HFF-Myc (cell line): ENCODE data around the gene GUSB.
"Not testable (repeated sequence)": the region's sequence is repeated elsewhere in the genome, so short reads cannot be mapped to it uniquely, and the experiment has no call there.

Experiments
- DNase-seq: peaks from one replicate; pipeline ENCODE4 v3.0.0-alpha.2; 2011; ENCODE audit warnings: low read depth; ENCODE audit errors: extremely low read depth
- H3K4me3 ChIP-seq: replicated peaks from 2 replicates; pipeline ENCODE4 v1.5.1; 2011; ENCODE audit warnings: low read depth, mild to moderate bottlenecking, control low read depth, low read length
- TF ChIP-seq, protein P1 (sequence below): IDR thresholded peaks from 2 replicates; pipeline ENCODE4 v1.5.1; 2012; ENCODE audit warnings: mild to moderate bottlenecking, low read depth, low read length, control low read depth; ENCODE audit errors: missing control alignments

Gene GUSB

DNA sequence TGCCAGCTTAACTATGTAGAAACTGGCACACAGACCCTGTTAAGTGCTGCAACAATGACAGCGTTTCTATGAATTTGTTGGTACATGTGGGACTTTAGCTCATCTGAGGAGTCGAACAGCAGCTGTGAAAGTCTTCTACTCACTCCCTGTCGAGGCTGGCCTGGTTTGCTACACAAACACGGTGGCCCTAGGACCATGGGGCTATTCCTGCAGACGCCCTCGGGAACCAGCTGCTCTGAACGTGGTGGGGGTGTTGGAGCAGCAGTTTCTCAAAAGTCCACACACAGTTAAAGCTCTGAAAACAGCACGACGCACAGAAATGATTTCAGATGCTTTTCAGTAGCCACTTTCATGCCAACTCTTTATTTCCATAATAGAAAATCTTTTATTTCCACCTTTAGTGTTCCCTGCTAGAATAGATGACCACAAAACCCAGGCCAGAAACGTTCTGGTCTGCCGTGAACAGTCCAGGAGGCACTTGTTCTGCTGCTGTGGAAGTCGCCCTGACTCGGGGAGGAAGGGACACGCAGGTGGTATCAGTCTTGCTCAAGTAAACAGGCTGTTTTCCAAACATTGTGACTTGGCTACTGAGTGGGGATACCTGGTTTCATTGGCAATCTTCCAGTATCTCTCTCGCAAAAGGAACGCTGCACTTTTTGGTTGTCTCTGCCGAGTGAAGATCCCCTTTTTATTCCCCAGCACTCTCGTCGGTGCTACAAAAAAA lies 21.5 kb downstream of the GUSB start:
- no peak overlapping the region for H3K4me3 ChIP-seq
- TF ChIP-seq, protein P1, sequence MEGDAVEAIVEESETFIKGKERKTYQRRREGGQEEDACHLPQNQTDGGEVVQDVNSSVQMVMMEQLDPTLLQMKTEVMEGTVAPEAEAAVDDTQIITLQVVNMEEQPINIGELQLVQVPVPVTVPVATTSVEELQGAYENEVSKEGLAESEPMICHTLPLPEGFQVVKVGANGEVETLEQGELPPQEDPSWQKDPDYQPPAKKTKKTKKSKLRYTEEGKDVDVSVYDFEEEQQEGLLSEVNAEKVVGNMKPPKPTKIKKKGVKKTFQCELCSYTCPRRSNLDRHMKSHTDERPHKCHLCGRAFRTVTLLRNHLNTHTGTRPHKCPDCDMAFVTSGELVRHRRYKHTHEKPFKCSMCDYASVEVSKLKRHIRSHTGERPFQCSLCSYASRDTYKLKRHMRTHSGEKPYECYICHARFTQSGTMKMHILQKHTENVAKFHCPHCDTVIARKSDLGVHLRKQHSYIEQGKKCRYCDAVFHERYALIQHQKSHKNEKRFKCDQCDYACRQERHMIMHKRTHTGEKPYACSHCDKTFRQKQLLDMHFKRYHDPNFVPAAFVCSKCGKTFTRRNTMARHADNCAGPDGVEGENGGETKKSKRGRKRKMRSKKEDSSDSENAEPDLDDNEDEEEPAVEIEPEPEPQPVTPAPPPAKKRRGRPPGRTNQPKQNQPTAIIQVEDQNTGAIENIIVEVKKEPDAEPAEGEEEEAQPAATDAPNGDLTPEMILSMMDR: no peak
- DNase-seq: no peak

DNA sequence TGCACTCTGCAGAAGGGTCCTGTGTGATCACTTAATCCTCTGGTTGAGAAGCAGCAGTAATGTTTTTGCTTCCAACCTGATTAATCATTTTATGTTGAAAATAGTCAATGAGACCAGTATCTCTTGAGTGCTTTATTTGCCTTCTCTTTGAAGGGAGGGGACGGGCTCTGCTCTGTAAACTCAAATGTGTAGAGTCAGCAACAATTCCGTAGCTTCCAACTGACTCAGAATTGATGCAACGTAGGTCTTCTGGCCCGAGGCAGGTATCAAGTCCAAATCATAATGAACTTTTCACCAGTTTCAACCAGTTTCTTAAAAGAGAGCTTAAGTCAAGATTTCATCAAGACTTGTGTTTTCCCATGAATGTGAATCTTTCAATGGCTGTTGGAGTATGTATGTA lies 26.3 kb downstream of the GUSB start:
- DNase-seq: no peak
- TF ChIP-seq, protein P1: no peak

GRCh38 chr7:65953890-65954450 lies 28.0 kb downstream of the GUSB start:
- H3K4me3 ChIP-seq: no peak overlapping the region
- TF ChIP-seq, protein P1: no peak

More for the DNA sequence above, 26.3 kb downstream of the GUSB start:
- no peak overlapping the region for H3K4me3 ChIP-seq

DNA sequence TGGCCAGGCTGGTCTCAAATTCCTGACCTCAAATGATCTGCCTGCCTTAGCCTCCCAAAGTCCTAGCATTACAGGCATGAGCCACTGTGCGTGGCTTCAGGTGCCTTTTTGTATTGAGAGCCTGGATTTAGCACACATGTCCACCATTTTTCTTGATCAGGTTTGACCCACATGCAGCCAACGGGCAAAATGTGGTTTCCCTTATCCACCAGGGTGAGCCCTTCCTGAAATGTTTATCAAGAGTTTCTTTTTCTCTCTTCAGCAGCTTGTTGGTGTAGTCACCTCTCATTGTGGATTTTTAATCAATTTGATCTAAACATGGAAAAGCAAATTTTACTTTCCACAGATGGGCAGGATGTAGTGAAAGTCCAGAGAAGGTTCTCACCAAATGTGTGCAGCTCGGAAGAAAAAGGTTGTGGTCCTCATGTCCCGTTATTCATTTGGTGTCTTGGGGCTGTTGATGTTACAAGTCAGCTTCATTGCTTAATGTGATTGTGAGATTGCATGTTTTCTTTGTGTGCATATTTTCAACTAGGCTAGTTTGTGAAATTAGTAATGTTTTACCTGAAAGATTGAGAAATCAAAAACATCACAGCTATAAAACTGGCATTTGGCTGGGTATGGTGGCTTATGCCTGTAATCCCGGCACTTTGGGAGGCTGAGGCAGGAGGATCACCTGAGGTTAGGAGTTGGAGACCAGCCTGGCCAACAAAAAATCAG lies 28.9 kb downstream of the GUSB start:
- no peak overlapping the region for H3K4me3 ChIP-seq
- TF ChIP-seq, protein P1: no peak
- DNase-seq: no peak

More at GRCh38 chr7:65953890-65954450, 28.0 kb downstream of the GUSB start:
- DNase-seq: no peak

DNA sequence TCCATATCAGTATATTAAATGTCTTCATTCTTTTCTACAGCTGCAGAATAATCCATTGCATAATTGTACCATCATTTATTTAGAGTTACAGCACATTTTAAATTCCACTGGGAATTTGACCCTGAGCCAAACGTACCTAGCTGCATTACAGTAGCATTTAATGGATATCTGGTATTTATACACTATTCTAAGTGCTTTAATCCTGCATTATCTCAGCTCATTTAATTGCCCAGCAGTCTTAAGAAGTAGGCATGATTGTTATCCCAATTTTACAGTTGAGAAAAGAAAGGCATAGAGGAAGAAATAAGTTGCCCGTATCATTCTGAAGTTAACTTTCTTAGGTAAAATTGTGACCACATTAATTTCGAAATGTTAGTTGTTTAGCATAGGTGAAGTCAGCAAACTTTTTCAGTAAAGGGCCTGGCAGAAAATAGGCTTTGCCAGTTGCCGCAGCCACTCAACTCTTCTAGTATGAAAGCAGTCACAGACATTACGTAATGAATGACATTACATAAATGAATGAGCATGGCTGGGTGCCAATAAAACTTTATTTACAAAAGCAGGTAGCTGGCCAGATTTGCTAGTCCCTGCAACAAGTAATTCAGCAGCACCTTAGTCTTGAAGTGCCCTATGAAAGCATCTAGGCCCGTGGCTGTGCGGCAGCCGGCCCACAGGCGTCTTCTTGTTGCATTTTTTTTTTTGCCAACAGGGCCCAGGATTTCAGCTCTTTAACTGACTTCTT lies 30.0 kb downstream of the GUSB start:
- DNase-seq: no peak
- no peak overlapping the region for H3K4me3 ChIP-seq
- TF ChIP-seq, protein P1: no peak

GRCh38 chr7:65946904-65947303 lies 35.1 kb downstream of the GUSB start:
- no peak overlapping the region for H3K4me3 ChIP-seq
- TF ChIP-seq, protein P1: no peak
- peak; percentile 35 for DNase-seq

DNA sequence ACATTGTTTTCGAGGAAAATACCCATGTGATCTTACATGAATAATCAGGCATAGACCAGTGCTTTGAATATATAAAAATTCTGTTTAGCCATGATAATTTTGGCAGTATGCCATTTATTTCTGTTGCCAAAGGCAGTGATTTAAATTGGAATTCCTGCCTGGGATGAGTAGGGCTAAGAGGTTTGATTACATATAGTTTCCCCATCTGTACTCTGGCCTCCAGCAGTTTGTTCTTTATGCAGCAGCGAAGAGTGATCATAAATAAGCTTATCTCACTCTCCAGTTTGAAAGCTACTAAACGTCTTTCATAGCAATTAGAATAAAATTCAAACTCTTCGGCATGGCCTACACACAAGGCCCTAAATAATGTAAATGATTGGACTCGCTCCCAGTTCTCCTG lies 36.2 kb downstream of the GUSB start:
- H3K4me3 ChIP-seq, DNase-seq: not testable (repeated sequence)
